HG02610 (cell line): ENCODE measurements around the gene CAMK2D.

ENCODE experiments used
- ATAC-seq: cut with Tn5 transposase; IDR thresholded peaks from one replicate; pipeline ENCODE4 v1.9.1; 2021; ENCODE audit warnings: mild to moderate bottlenecking, moderate library complexity; ENCODE audit not compliant: unreplicated experiment

CAMK2D gene

DNA sequence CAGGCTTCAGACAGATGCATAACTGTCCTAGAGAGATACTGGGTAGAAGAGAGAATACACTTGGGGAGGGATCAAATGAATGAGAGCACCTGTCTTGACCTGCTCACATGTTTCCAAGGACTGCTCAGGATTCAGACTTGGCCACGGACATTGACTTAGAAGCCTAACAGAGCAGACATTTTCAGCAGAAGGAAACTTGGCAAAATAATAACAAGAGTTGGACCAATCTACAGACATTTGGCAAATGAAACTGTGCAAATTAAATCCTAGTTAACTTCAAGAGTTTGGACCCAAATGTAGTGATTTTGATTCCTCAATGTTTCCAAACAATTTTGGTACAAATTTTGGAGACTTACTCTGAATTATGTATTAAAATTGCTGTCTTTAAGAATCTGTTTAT lies 223.9 kb downstream of the CAMK2D start:
- ATAC-seq, result no peak

DNA sequence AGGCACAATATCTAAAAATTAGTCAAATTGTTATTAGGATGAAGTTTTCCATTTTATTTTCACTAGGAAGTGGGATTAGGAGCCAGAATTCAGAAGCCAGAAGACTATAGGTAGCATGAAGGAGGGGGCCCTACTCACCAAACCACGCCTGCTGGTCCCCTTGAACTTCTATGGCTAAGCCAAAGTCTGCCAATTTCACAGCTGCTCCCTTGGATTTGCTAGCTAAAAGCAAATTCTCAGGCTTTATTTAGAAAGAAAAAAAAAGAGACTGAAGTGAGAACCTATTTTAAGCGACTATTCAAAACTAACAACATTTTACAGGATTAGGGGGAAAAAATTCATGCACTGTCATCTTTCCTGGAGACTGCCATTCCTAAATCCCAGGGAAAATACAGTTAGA lies 224.3 kb downstream of the CAMK2D start:
- no peak for ATAC-seq

DNA sequence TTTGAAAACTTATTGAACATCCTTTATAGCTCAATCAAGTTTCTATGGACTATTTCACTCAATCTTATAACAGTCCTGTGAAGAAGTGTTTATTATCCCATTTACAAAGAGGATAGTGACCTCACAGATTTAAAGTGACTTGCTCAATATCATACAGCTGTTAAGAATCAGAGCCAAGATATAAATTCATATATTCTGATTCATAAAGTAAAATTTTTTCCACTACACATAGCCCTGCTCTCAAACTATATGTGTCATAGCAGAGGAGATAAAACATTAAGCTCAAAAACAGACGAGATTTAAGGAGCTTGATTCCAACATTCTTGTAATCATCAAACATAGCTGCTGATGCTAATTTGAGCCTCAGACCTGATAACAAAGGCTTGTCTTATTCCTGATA lies 226.8 kb downstream of the CAMK2D start:
- no peak for ATAC-seq

DNA sequence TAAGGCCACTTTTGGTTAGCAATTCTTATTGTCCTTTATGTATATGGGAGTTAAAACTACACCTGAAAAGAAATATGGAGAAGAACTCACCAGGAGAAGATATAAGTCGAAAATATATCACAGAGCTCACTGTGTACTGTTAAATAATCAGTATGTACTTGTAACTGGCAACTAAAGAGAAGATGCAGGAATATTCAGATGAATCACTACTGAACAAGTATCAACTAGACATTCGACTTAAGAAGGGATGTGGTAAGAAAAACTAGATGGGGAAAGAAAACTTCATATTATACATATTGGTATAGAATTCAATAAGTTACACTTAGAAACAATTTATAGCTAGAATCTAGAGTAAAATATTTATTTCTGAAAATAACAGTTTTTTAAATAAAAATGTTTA lies 230.0 kb downstream of the CAMK2D start:
- no peak for ATAC-seq

DNA sequence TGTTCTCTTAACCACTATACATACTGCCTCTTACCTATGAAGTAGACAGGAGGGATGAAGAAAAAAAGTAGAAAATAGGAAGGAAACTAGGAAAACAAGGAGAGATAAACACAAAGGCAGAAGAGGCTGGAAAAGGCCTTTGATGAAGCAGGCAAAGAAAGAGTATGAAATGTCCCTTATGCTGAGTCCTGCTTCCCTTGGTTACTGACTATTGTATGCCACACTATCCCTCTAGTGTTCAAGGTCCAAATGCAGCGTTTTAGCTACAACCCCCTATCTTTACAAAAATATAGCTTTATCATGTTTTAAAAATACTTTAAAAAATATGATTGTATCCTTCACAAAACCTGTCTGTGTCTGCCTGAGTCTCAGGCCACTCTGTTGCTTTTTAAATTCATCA lies 233.1 kb downstream of the CAMK2D start:
- no peak for ATAC-seq

DNA sequence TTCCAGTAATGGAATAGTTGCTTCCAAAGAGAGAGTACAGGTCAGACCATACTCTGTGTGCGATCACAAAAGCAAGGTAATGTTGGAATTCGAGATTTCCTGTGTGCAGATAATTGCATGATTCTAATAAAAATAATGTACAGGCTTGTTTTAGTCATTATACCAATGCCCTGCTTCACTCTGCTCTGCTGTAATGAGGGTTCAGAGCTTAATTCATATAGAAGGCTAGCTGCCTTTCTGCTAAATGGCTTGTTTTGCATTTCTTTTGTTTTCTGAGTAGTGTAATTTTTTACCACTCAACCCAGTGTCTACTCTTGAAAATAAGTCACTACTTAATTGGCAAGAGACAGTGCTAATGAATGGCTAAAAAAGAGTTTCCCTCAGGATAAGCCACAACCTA lies 236.0 kb downstream of the CAMK2D start:
- no peak for ATAC-seq

DNA sequence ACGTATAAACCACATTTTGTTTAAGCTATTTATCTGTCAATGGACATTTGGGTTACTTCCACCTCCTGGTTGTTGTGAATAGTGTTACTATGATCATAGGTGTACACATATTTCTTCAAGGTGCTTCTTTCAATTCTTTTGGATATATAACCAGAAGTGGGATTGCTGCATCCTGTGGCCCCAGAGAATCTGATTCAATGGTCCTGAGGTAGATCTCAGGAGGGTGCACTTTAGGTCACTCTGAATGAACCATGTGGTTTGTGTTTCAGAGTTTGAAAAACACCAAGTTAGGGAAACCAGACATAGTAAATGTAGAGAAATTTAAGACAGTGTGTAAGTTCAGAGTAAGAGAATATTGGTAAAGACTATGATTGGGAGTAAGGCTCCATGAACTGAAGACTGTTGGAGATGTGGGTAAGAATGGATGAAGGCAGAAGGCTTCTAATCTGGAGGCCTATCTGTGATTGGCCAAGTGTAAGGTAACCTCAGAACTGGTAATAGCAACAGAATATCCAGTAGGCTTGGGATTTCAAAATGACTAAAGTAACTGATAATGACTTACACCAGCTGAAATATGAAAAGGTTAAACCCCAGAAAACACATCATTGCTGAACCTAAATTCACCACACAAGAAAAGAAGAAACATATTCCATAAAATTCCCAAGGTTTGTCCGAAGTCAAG lies 236.9 kb downstream of the CAMK2D start:
- peak; percentile 26 for ATAC-seq

DNA sequence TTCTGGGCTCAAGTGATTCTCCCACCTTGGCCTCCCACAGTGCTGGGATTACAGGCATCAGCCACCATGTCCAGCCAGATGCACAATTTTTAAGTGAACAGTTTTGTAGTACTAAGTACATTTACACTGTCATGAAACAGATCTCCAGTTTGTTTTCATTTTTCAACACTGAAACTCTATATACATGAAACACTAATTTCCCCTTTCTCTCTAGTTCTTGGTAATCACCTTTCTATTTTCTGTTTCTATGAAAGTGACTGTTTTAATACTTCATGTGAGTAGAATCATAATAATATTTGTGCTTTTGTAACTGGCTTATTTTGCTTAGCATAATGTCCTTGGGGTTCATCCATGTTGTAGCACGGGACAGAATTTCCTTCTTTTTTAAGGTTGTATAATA lies 237.4 kb downstream of the CAMK2D start:
- ATAC-seq, result peak; percentile 93

DNA sequence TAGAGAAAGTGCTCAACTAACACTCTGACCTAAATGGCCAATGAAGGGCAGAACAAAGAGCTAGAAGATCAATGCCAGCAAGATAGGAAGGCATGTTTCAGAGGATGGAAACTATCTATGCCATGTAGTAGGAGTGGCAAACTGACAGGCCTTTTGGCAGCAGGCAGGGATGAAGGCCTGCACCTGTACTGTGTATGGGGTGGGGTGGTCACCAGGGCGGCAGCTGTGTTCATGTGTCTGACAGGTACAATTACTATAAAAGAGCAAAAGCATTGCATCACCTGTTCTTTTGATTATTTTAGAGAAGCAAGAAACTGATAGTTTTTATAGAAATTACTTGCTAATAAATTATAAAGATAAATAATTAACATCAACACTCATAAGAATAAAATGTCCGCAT lies 239.1 kb downstream of the CAMK2D start:
- ATAC-seq, result no peak

DNA sequence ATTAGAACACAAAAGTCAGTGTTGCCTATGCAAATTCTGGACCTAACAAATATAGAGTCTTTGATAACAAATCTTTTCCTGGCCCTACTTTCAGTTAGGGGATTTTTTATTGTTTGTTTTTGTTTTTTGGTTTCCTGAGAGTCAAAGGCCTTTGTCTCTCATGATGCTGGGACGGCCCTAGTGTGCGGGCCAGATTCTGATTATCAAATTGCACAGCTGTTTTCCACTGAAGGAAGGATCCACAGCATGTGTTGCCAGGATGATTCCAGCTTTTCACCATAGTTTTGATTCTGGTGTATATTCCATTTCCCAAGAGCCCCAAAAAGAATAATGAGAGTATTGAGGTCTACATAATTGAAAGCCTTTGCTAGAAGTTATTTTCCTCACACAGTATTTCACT lies 248.2 kb downstream of the CAMK2D start:
- no peak for ATAC-seq

DNA sequence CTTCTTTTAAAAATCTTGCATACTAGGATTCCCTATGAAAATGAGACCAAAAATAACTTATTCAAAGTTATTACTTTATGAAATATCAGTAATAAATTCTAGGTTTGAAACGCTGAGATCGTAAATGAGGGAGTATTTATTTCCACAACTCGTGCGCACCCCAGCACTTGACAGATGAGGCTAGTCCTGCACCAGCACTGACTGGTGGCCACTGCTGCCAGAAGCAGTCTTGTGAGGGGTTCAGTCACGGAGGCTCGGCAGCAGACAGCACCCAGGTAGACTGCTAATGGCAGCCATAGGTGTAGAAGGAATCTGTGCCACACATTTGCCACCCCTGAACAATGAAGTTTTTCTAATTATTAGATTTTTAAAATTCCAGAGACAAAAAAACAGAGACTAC lies 248.7 kb downstream of the CAMK2D start:
- no peak for ATAC-seq

DNA sequence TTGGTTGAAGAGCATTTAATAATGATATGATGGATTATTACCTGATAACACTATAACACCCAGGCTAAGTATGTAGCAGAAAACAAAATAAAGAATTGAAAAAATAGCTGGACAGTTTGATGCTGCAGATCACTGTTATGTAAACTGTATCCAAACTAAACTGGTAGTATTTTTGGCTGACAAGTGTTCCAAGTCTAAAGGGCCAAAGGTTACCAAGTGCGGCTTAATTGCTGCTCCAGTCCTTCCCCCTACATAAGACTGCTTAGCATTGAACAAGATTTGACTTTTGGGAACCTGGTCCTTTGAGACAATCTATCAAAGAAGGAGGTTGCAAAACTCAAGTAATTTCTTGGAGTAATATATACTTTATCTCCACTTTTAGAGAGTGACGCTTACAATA lies 249.6 kb downstream of the CAMK2D start:
- ATAC-seq, result no peak

DNA sequence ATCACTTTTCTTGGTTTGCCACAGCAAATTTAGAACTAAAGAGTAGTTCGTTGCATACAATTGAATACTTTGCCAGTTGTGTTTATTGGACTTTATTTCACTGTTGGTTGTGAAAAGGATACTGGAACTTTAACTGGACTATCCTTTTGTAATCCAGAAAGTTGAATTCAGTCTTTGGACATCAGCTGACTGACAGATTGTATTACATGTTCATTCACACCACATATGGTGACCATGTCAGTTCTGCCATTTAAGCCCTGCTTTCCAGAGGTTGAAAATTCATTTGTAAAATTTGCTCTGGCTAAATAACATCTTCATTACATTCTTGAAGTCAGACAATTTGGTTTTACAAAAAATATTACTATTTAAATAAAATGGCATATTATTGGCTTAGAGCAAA lies 251.7 kb downstream of the CAMK2D start:
- ATAC-seq, result no peak

DNA sequence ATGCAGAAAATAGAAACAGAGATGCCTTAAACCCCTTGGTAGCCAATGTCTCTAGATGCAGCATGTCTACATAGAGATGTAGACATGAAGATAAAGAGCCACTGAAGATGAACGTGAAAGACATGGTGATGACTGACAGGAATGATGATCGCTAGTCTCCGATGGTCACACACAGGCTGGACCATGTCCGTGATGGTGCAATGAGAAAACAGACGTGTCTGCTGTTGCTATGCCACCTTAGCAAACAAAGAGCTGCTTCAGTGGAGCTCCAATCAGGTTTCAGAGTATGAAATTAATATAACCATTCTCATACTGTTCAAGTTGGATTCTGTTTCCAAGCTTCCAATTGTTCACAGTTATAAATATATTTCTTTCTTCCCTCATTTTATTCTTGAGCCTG lies 256.5 kb downstream of the CAMK2D start:
- ATAC-seq, result no peak

DNA sequence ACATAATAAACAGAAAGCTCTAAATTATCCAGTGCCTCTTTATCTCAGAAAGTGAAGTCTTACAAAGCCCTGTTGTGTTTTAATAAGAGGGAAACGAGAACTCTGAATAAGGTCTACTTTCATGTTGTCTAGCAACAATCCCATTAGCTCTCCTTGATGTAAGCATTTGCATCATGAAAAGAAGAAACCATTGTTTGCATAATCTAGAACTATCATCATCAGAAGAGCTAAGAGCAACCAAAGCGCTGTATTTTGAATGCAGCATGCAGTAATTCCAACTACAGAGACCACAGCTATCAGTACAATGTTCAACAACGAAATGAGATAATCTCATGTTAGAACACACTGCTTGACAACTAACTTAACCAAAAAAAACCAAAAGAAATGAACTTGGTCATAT lies 257.1 kb downstream of the CAMK2D start:
- ATAC-seq, result no peak

DNA sequence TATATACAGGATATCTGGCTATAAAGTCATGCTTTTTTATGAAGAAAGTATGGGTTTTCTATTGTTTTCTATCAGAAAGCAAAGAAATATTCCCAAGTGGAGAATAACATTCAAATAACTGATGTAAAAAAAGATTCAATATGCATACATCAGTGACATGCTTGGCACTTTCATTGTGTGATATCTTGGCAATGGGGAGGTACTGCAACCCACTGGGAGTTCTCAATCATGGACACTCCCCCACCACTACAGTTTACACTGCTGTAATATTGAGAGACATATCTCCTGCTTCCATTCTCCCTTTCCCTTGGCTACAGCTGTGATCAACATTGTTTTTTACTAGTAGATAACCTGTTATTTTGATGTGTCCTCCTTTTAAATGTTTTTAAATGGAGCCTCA lies 257.8 kb downstream of the CAMK2D start:
- ATAC-seq, result no peak

DNA sequence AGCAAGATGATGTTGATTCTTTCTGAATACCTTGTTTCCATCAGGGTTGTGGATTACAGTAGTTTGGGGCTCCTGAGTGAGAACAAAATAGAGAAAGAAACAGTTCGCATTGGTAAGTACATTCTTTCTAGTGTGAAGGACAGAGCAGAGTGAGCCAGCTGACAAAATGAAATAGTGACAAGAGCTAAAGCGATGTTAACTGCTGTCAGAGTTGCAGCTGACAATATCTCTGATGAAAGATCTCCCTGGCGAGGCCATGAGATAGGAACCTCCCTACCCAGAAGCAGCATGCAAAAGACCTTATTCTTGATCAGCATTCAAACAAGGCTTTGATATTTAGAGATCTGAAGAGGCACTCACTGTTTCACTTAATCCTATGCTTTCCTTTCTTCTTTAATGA lies 258.6 kb downstream of the CAMK2D start:
- ATAC-seq, result no peak

DNA sequence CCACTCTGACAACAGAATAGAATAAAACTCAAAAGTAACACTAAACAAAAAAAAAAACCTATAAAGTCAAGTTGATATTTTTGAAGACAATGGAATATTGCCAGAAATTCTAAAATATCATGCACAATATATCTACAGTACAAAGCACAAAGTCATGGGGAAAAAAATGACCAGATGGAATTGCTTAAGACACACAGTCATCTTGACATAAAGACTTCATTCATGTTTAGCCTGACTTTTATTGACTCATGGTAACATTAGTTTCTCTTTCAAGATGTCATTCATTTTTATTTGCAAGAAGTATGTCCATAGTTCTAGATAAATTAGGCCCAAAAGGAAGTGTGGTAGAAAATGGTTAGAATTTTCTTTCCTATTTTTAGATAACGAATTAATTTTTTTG lies 259.1 kb downstream of the CAMK2D start:
- ATAC-seq, result no peak

DNA sequence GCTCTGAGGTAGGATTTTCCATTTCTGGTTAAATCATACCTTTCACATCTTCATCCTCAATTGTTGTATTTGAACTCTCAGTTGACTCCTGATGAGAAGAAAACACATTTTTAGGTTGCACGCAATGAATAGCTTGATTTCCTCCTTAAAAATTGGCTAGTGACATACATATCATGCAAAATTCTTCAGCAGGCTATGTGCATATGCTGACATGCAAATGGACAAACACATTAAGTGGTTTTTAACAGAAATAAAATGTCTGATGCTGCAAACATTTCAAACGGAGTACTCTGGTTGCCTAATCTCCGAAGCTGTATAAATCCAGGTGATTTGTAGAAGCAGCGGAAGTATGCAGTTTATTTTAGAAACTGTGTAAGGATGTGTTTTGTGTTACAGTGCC lies 261.1 kb downstream of the CAMK2D start:
- ATAC-seq, result no peak

DNA sequence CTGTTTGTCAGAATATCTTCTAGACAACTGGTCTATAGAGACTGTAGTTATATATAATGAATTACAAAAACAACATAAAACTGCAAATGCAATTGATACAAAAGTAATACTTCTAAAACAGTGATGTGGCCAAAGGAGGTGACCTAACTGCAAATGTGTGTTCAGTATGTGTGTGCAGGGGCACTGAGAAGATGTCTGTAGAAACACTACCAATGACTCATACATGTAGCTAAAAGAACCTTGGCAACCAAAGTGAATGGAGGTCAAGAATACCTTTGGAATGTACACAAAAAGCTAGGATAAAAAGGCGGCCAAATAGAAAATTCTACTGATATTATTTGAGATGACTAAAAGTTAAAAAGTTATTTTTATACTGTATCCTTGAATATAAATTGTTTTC lies 261.8 kb downstream of the CAMK2D start:
- no peak for ATAC-seq

DNA sequence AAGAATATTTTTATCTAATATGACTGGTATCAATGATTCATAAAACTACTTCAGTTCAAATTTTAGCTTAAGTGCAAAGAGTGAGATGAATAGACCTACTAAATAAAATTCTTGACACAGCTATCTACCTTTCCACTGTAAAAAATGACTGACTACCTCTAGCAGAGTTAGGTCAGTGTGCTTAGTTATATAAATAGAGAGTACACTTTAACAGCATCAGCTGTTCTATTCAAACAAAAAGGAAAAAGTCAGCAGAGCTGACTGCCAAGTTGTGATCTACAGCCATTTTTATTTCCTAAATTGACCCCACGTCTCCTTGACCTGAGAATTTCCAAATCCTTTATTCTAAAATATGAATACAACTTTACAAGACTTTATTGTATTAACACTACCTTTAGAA lies 262.4 kb downstream of the CAMK2D start:
- no peak for ATAC-seq

DNA sequence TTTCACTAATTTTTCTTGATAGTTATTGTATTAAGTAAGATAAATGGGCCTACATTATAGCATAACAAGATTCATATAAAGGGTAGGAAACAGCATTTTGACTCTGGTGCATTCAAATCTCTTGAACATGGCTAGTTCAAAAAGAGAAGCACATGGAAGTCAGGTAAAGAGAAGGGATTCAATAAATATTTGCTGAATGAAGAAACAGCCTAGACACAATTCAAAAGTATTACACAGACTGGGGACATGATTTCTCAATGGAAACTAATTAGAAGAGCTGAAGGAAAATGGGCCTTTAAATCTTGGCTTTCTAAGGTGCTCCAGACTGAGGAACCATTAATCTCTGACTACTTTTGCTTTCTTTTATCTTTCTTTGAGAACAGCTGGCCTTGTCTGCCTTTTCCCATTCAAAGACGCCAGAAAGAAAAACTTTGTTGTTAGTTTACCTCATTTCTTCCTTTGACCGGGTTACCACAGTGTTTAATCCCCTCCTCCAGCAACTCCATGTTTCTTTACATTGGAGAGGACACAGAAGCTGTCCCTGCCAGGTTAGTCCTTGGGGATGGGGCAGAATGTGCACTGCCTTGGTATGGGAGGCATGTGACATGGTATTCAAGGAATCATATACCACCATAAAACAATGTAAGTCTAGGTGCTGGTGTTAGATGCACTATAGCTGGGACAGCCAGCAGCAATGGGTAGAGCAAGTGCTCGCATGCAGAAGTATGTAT lies 264.2 kb downstream of the CAMK2D start:
- no peak for ATAC-seq

DNA sequence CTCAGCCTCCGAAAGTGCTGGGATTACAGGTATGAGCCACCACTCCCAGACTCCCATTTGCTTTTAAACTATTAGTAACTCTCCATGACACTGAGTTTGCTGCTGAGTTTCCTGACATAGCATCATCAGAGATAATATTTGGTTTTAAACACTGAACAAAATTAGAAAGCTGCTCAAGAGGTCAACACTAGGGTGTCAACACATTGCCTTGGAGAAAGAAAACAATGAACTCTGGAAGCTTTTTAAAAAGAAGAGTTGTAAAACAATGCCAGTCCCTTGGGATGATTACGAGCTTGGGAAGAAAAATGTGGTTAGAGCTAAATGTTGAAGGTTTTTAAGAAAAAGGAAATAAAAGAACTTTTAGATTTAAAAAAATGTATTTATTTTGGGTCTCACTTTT lies 264.8 kb downstream of the CAMK2D start:
- no peak for ATAC-seq
